G401 (cell line): ENCODE data around the gene HACL1. TPM values are rescaled to one million over a fixed set of nuclear protein-coding genes. Genes with fewer than 3 reads are reported as not detected.

Source experiments
- DNase-seq: peaks from one replicate; pipeline ENCODE4 v3.0.0-alpha.2; 2015; ENCODE audit warnings: low spot score
- in situ Hi-C: cut with HindIII; loops from 2 replicates; pipeline ENCODE4 v1.10.0; 2016; ENCODE audit warnings: low sequenced_read_pairs, mixed read lengths
- total RNA-seq: library from RNA; depleted of rRNA; stranded (reverse); fragments of >200 nt; shearing (Covaris generic); gene quantifications from 2 replicates; pipeline ENCODE4 v1.2.3, GENCODE V29; 2014; rRNA removed

Gene HACL1
- 15.0 and 17.4 TPM in 2 replicates for total RNA-seq

GRCh38 chr3:15601399-15602145 is at the start of gene HACL1, which contains the start of gene BTD:
TSS of gene HACL1 (minus strand) at chr3:15601569. CDS start at chr3:15601463, 106 bp downstream.
TSS of gene BTD (plus strand) at chr3:15601745. CDS start at chr3:15635440, 33,695 bp downstream.
- peak; percentile 100 for DNase-seq
- in situ Hi-C loops = no loop called here

- in situ Hi-C loops = no loop called here
- DNase-seq = no peak
These were observed 48.5 kb upstream of the HACL1 start for GRCh38 chr3:15649858-15650257.

- in situ Hi-C loops = no loop called here
These were observed 48.0 kb upstream of the HACL1 start for GRCh38 chr3:15649341-15649740.

GRCh38 chr3:15647611-15648167 is 46.3 kb upstream of the HACL1 start:
- in situ Hi-C loops = no loop called here
- no peak for DNase-seq

More at GRCh38 chr3:15649341-15649740, 48.0 kb upstream of the HACL1 start:
- DNase-seq = no peak

- DNase-seq = peak; percentile 49
- in situ Hi-C loops = no loop called here
These were observed 45.6 kb upstream of the HACL1 start for GRCh38 chr3:15646851-15647511.

- DNase-seq = no peak
- in situ Hi-C loops = no loop called here
These were observed 44.6 kb upstream of the HACL1 start for GRCh38 chr3:15645740-15646501.

GRCh38 chr3:15645246-15645645 is 43.9 kb upstream of the HACL1 start:
- DNase-seq = no peak
- in situ Hi-C loops = no loop called here

GRCh38 chr3:15638891-15639262 is 37.5 kb upstream of the HACL1 start:
- DNase-seq = no peak
- in situ Hi-C loops = no loop called here

GRCh38 chr3:15638193-15638890 is 37.0 kb upstream of the HACL1 start:
- in situ Hi-C loops = no loop called here

GRCh38 chr3:15637131-15637951 is 36.0 kb upstream of the HACL1 start:
- in situ Hi-C loops = no loop called here
- DNase-seq = peak; percentile 77

More at GRCh38 chr3:15638193-15638890, 37.0 kb upstream of the HACL1 start:
- peak; percentile 25 for DNase-seq

- DNase-seq = no peak
- in situ Hi-C loops = no loop called here
These were observed 34.8 kb upstream of the HACL1 start for GRCh38 chr3:15636028-15636709.

- in situ Hi-C loops = no loop called here
- DNase-seq = peak; percentile 43
These were observed 33.8 kb upstream of the HACL1 start for GRCh38 chr3:15635121-15635661.

GRCh38 chr3:15634671-15635070 is 33.3 kb upstream of the HACL1 start:
- in situ Hi-C loops = no loop called here
- no peak for DNase-seq

GRCh38 chr3:15633766-15634598 is 32.6 kb upstream of the HACL1 start:
- peak; percentile 95 for DNase-seq
- in situ Hi-C loops = no loop called here

- in situ Hi-C loops = no loop called here
- DNase-seq = peak; percentile 93
These were observed 31.8 kb upstream of the HACL1 start for GRCh38 chr3:15633159-15633558.

- peak; percentile 15 for DNase-seq
- in situ Hi-C loops = no loop called here
These were observed 30.8 kb upstream of the HACL1 start for GRCh38 chr3:15632212-15632580.
